Hematopoietic multipotent progenitor cell treated with erythropoietin and hydrocortisone succinate and interleukin-3 and kit ligand, for 6 days (in vitro differentiated cells): ENCODE measurements around the gene FAXDC2.

Experiments
- DNase-seq: peaks from one replicate; pipeline ENCODE4 v3.0.0-alpha.2; 2015

Gene FAXDC2

DNA sequence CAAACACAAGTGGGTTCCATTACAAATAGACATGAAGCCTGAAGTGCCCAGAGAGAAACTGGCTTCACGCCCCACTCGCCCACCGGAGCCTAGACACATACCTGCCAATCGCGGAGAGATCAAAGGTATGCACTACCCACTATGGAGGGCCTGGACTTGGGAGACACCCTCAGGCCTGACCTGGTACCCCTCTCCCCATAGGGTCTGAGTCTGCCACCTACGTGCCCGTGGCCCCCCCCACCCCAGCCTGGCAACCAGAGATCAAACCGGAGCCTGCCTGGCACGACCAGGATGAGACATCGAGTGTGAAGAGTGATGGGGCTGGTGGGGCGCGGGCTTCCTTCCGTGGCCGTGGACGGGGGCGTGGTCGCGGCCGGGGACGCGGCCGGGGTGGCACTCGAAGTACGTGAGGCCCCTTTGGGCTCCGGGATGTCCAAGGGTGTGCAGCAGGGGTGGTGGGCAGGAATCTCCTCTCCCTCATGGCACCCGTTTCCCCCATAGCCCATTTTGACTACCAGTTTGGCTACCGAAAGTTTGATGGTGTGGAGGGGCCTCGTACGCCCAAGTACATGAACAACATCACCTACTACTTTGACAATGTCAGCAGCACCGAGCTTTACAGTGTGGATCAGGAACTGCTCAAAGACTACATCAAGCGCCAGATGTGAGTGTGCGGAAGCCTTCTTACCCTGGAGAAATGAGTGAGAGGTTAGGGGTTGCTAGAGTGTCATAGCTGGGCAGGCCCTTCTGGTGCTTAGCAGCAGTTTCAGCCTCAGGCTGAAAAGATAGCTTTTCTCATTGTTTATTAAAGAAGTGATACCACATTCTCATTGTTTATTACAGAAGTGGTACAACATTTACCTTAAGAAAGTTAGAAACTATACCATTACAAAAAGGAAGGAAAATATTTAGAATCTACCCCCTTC, 56.5 kb downstream of the FAXDC2 start:
- DNase-seq, result no peak

DNA sequence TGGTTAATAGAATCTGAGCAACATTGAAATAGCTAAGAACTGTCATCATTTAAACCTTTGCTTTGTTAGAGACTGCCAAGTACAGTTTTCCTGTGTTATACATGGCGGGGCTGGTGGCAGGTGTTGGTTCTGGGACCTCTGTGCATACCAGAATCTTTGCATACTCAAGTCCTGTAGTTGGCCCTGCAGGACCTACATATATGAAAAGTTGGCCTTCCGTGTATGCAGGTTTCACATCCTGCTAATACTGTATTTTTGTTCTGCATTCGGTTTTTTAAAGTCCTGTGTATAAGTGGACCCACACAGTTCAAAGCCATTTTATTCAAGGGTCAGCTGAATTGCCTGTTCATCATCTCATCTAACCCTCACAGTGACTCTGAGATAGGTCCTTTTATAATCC, 58.9 kb downstream of the FAXDC2 start:
- no peak for DNase-seq

DNA sequence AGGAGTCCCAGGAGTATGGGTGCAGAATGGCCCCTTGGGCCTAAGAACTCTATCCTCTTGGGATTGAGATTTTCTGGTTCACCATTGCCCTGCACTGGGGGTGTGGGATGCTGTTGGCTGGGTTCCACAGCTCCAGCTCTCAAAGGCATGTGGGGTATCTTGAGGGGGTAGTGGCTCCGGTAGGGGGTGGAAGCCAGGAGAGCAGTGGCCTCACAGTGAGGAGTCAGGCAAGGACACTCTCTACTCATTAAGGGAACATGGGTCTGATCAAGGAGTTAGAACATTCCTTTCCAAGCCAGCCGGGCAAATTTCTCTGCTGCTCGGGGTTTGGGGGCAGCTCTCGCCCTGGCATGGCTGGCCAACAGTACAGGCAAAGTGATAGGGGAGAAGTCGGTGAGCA, 62.2 kb downstream of the FAXDC2 start:
- DNase-seq, result no peak

DNA sequence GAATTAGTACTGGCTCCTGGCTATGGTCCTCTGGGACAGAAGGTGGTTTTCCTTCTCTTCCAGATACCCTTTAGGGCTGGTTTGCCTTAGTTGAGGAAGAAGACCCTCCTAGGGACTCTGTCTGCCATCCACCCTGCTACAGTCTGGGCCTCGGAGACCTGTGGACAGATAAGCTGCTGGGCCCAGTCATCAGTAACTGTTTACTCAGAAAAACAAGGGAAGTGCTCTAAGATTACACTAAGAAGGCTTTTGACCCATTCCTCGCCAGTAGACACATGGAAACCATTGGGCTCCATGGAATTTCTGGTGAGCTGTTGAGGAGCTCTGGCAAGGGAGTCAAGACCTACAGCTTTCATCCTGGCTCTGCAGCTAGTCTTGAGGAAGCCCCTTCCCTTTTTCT, 64.0 kb downstream of the FAXDC2 start:
- peak; percentile 70 for DNase-seq

DNA sequence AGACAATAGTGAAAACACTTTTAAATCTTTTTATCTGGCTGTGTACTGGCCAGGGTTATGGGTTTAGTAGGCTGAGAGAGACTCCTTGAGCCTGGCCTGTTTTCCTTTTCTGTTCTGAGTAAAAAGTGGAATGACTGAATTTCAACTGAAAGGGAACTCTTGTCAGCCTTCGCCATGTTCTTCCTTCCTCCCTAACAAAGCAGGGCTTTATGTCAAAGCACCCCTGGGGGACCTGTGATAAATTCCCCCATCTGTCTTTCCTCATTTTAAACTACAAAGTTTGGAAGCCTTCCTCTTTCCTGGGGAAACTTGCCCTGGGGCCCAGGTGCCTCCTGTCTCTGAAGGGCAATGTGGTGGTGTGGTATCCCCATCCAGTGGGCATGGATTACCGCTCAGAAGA, 65.5 kb downstream of the FAXDC2 start:
- no peak for DNase-seq

DNA sequence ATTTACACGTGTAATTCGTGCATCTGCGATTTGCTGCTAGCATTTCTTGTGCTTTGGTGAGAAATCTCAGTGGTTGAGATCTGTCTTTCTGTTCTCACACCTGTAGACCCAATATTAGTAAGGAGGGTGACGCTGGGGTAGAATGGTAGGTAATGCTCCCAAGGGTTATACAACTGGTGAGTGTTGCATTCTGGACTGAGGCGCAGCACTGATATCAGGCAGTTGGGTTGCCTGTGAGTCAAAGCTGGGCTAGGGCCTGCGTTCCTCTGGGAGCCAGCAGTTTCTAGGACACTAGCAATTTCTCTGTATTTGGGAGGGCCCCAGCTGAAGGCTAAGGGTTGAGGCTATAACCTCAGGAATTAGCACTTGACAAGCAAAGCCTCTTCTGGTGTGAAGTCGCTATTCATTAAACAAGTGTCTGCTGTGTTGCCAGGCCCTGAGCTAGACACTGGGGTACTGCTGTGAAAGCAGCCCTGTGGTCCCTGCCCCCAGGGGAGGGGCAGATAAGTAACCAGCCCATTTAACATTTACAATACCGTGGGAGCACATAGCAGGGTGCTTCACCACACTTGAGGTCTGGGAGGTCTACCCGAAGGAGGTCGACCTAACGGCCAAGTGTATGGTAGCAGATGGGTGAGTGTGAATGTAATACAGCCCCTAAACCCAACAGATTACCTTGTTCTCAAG, 66.5 kb downstream of the FAXDC2 start:
- peak; percentile 21 for DNase-seq

DNA sequence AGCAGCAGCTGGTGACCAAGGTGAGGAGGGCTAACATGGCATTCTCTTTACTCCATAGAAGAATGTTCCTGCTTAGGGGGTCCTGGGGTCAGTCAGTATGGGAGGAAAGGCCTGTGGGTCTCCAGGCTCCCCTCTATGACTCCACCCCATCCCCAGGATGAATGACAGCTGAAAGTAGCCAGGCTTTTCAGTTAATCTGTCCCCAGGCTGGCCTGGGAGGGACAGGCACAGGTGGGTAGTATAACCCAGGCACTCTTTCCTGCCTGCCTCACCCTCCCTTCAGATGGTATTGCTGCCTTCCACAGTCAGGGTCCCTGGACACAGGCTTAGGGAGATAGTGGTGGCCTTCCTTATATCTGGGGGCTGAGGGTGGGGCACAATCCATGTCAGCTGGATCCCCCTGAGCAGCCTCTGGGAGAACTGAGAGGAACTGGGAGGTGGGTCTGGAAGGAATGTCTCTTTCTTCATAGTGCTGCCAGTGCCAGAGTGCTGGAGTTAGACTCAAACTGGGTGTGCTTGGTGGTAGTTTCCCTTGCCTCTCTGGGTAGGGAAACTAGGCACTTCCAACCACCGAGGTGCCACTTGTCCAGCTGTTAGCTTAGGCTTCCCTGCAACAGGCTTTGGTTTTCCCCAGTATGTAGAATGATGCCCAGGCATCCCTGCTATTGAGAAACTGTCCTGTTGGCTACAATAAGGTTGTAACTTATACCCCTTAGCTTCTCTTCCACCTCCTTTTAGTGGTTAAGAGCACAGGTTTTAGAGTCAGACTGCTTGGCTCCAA, 67.4 kb downstream of the FAXDC2 start:
- DNase-seq, result no peak

DNA sequence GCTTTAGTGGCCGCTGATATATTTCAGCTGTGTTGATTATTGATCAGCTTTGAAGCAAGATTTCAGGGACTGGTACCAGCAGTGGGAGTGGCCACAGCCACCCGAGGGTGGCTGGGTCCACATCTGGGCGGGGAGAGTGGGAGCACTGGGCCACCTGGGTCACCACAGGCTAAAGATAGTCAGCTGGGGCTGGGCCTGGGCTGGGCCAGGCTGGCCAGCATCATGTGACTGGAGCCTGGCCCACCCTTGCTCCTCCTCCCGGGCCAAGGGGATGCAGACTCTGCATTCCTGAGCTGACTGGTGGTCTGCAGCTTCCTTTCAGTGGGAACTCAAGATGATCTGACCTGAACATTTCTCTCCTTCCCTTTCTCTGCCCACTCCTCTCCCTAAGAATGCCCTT, 68.1 kb downstream of the FAXDC2 start:
- DNase-seq, result peak; percentile 54

DNA sequence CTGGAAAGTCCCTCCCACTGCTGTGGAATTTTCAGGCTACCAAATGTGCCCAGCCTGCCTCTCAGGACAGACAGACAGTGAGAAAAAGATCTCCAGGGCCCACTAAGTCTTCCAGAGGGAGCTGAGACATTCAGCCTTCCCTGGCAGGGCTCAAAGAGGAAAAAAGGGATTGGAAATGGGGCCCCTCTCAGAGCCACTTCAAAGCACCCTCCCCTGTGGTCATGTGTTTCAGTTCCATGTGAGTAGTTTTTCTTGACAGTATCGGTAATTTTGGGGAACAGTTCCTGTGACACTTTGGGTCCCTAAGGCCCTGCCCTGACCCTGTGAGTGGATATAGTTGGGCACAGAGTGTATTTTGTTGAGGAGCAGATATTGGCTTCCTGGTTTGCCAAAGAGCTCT, 70.3 kb downstream of the FAXDC2 start:
- DNase-seq, result no peak

DNA sequence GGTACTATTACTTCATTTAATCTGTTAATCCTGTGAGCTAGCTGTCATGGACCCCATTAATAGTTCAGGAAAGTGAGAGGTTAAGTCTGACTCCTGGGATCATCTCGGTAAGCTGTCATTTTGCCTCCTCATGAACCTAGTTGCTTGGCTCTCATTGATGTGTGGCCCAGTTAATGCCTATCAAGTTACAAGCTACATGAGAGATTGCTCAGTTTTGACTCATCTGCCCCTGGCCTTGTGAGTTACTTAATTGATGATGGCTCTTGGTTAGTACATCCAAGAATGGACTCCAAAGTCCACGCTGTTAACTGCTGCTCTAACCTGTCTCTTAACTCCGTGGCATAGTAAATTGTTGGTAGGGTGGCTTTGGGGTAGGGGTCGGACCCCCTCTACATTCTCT, 71.3 kb downstream of the FAXDC2 start:
- DNase-seq, result no peak

DNA sequence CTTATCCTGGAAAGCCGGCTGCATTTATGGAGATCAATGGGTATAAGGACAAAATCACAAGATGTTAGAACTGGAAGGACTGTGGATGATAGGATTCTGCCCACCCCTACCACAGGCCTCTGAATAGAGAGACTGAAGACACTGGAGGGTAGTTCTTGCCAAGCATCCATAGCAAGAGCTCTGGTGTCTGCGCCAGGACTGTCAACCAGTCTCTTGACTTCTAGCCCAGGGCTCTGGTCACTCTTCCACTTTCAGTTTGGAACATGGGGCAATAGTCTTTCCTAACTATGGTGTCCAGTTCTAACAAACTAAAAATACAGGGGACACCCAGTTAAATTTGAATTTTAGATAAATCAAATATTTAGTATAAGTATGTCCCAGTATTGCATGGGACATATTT, 71.9 kb downstream of the FAXDC2 start:
- no peak for DNase-seq

DNA sequence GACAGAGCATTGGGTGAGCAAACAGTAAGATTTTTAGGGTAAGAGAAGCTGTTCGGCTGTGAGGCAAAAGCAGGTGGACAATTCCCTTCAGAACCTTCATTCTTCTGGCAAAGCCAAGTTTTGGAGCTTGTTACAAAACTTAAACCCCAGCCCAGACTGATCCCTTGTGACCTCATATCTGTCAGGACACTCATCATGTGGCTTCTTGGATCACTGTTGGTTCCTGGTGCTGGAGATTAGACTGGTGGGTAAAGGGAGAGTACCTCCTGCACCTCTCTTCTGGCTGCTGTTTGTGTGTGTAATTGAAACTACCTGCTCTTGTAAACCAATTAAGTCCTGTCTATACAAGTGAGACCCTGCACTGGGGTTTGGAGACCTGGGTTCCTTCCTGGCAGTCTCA, 74.2 kb downstream of the FAXDC2 start:
- peak; percentile 87 for DNase-seq

DNA sequence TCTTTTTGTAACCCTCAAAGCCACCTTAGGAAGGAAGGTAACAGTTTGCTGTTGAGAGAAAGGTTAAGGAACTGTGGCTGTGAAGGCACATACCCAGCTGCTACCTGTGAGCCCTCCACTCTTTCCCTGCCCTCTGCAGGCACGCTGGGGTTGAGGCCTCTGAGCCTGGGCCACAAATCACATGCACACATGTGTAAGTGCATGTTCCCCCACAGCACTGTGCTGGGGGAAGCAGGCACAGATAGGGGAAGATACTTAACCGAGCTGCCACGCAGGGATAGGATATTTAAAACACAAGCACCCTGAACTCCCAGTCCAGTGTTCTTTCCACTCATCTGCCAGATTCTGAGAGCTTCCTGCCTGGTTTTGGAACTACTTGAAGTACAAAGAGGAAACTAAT, 77.1 kb downstream of the FAXDC2 start:
- DNase-seq, result peak; percentile 41

DNA sequence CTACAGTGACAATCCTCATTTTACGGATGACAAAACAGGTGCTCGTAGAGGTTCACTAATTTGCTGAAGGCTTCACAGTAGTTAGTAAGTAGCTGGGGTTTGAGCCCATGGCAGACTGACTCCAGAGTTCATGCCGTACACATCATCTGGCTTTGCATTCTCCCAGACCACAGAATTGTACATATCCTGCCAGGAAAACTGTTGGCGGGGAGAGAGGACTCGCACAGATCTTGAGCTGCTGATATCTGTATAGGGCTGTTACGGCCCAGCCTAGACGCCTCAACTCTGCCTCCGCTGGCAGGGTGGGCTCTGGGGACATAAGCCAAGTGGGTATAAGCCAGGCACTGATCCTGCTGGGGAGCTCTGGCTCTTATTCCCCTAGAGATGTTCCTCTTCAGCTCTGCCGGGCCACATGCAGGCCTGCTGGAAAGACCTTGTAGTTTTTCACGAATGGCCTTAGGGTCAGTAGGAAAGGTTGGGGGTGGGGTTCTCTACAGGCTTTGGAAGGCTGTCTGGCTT, 79.0 kb downstream of the FAXDC2 start:
- peak; percentile 33 for DNase-seq

DNA sequence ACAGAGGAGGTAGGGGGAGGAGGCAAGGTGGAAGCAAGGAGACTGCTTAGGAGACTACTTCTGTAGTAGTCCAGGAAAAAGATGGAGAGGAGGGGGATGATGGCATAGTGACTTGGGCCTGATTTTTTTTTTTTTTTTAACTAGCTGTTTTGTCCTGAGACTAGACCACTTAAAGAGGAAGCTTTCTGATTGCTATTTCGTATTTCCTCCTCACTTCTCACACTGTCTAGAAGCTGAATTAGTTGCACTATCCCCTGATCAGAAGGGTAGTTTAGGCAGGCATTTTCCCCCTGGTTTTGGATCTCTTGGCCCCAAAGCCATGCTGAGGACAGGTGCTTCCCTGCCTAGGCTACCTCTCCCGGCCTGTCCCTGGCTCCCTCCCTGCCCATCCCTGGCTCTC, 80.3 kb downstream of the FAXDC2 start:
- no peak for DNase-seq
